Measurements from ENCODE around the gene C10orf143. TPM values are rescaled to one million over a fixed set of nuclear protein-coding genes. Genes with fewer than 3 reads are reported as not detected.

Gene C10orf143
- total RNA-seq, 2 donors from 2014 or later: 2.1 to 2.3 TPM

- intact Hi-C loops (cut with DNase I): no loop called here
- DNase-seq (no peak), ATAC-seq (no peak)
These were observed 43.9 kb downstream of the C10orf143 start for GRCh38 chr10:130066743-130067142.

GRCh38 chr10:130065251-130065650 lies 45.4 kb downstream of the C10orf143 start:
- DNase-seq (no peak), ATAC-seq (no peak)
- intact Hi-C loops (cut with DNase I): no loop called here

- DNase-seq (no peak), ATAC-seq (peak in 1 of 2 donors; percentile 88)
- intact Hi-C loops (cut with DNase I): no loop called here
These were observed 45.8 kb downstream of the C10orf143 start for GRCh38 chr10:130064783-130065182.

GRCh38 chr10:130062976-130063375 lies 47.7 kb downstream of the C10orf143 start:
- ATAC-seq (no peak), DNase-seq (no peak)
- intact Hi-C loops (cut with DNase I): no loop called here

GRCh38 chr10:130062201-130062600 lies 48.4 kb downstream of the C10orf143 start:
- DNase-seq (no peak), ATAC-seq (no peak)
- intact Hi-C loops (cut with DNase I): no loop called here

GRCh38 chr10:130061760-130062159 lies 48.9 kb downstream of the C10orf143 start:
- ATAC-seq (no peak), DNase-seq (no peak)
- intact Hi-C loops (cut with DNase I): no loop called here

GRCh38 chr10:130054021-130054420 lies 56.6 kb downstream of the C10orf143 start:
- intact Hi-C loops (cut with DNase I): no loop called here
- ATAC-seq: no peak
- DNase-seq: no peak

- ATAC-seq (no peak), DNase-seq (no peak)
- intact Hi-C loops (cut with DNase I): no loop called here
These were observed 57.1 kb downstream of the C10orf143 start for GRCh38 chr10:130053561-130053960.

- DNase-seq: no peak
- no peak for ATAC-seq
- intact Hi-C loops (cut with DNase I): no loop called here
These were observed 58.4 kb downstream of the C10orf143 start for GRCh38 chr10:130052193-130052592.

- DNase-seq: no peak
- intact Hi-C loops (cut with DNase I): no loop called here
- no peak for ATAC-seq
These were observed 59.9 kb downstream of the C10orf143 start for GRCh38 chr10:130050721-130051120.

- DNase-seq: no peak
- no peak for ATAC-seq
- intact Hi-C loops (cut with DNase I): no loop called here
These were observed 60.6 kb downstream of the C10orf143 start for GRCh38 chr10:130049987-130050386.

GRCh38 chr10:130049244-130049643 lies 61.4 kb downstream of the C10orf143 start:
- intact Hi-C loops (cut with DNase I): no loop called here
- ATAC-seq (no peak), DNase-seq (no peak)

- ATAC-seq: no peak
- DNase-seq: no peak
- intact Hi-C loops (cut with DNase I): no loop called here
These were observed 62.5 kb downstream of the C10orf143 start for GRCh38 chr10:130048081-130048480.

GRCh38 chr10:130047336-130047735 lies 63.3 kb downstream of the C10orf143 start:
- DNase-seq (no peak), ATAC-seq (no peak)
- intact Hi-C loops (cut with DNase I): no loop called here

- ATAC-seq: no peak
- DNase-seq: no peak
- intact Hi-C loops (cut with DNase I): no loop called here
These were observed 64.0 kb downstream of the C10orf143 start for GRCh38 chr10:130046591-130046990.

GRCh38 chr10:130045801-130046321 lies 64.8 kb downstream of the C10orf143 start:
- DNase-seq (no peak), ATAC-seq (no peak)
- intact Hi-C loops (cut with DNase I): no loop called here

- no peak for DNase-seq
- intact Hi-C loops (cut with DNase I): no loop called here
These were observed 65.5 kb downstream of the C10orf143 start for GRCh38 chr10:130045091-130045652.

GRCh38 chr10:130044067-130045061 lies 66.3 kb downstream of the C10orf143 start:
- no peak for ATAC-seq
- intact Hi-C loops (cut with DNase I): no loop called here
- DNase-seq: no peak

More at GRCh38 chr10:130045091-130045652, 65.5 kb downstream of the C10orf143 start:
- no peak for ATAC-seq

- DNase-seq (no peak), ATAC-seq (no peak)
These were observed 67.1 kb downstream of the C10orf143 start for GRCh38 chr10:130043491-130043890.

GRCh38 chr10:130042381-130042780 lies 68.2 kb downstream of the C10orf143 start:
- ATAC-seq (no peak), DNase-seq (no peak)
- intact Hi-C loops (cut with DNase I): no loop called here

More at GRCh38 chr10:130043491-130043890, 67.1 kb downstream of the C10orf143 start:
- intact Hi-C loops (cut with DNase I): no loop called here
